ENCODE data around the gene RALGDS.

The RALGDS gene

GRCh38 chr9:133149130-133150015 is 28.3 kb upstream of the RALGDS start:
- DNase-seq = peak; percentile 38 to 78 (median 44)

DNA sequence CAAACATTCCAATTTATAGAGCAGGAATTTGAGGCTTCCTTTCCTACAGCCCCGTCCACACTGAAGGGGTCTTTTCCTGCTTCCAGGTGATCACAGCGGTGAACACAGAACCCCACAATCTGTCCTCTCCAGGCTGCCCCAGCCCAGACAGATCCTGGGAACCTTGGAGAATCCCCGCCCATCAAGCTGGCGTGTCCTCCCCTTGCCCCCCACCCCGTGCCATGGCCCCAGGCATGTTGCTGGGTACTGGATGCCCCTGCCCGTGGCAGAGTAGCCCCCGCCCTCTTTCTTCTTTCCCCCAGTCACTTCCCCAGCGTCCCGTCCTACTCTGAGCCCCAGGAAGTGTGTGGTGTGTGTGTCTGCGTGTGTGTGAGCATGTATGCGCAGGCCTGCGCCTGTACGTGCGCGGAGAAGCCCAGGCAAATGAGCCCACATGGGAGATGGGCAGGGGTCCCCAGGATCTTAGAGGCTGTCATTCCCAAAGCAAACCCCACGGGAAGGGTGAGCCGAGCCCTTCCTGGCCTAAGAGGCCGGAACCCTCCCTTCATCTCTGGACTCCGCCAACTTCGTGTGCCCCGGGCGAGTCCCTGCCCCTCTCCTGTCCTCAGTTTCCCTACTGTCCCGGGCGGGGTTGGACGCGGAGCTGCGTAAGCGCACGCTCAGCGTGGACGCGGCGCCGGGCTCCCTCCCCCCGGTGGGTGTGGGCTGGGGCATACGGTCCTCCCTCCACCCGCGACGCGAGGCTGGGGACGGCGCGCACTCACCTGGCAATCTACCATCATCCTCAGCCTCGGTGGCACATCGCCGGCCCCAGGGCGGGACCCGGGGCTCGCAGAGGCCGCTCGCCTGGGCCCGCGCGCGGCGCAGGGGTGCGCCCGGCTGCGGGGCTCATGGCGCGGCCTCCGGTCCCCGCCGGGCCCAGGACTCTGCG is 27.4 kb upstream of the RALGDS start:
- DNase-seq = peak in 3 of 4 experiments; percentile 28 to 57 (median 49)

DNA sequence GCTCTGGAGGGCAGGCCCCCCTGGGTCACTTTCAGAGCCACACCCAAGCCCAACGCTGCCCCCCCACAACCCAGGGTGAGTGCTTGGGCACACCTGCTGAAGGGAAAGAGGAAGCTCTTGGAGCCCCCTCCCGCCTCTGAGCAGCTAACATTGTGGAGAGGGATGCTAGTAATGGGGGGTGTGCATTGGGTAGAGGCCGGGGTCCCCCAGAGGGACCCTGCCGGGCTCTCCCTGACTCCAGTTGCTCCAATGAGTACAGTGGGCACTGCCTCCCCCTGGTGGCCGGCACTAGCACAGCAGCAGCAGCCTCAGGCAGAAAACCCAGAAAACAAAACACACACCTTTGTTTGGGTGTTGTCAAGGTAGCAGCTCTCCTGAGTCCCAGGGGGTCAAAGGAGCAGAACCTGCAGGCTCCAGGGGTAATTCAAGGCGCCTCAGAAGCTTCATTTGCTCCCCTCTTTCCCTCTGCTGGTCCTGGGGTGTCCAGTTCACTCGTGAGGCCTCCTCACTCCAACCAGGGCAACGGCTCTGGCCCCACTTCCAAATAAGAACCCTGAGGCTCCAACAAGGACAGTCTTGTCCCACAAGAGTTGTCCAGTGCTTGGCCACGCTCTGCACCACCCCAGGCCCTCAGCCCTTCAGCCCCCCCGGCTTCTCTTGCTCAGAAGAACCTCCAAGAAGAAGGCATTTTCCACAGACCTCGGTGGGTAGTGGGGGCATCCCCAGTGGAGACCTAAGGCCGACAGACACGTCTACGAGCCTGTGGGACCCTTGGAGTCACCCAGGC is 26.6 kb upstream of the RALGDS start:
- peak; percentile 59 to 79 (median 68) for DNase-seq

- DNase-seq = no peak
Measured at GRCh38 chr9:133146746-133147411, 25.8 kb upstream of the RALGDS start.

DNA sequence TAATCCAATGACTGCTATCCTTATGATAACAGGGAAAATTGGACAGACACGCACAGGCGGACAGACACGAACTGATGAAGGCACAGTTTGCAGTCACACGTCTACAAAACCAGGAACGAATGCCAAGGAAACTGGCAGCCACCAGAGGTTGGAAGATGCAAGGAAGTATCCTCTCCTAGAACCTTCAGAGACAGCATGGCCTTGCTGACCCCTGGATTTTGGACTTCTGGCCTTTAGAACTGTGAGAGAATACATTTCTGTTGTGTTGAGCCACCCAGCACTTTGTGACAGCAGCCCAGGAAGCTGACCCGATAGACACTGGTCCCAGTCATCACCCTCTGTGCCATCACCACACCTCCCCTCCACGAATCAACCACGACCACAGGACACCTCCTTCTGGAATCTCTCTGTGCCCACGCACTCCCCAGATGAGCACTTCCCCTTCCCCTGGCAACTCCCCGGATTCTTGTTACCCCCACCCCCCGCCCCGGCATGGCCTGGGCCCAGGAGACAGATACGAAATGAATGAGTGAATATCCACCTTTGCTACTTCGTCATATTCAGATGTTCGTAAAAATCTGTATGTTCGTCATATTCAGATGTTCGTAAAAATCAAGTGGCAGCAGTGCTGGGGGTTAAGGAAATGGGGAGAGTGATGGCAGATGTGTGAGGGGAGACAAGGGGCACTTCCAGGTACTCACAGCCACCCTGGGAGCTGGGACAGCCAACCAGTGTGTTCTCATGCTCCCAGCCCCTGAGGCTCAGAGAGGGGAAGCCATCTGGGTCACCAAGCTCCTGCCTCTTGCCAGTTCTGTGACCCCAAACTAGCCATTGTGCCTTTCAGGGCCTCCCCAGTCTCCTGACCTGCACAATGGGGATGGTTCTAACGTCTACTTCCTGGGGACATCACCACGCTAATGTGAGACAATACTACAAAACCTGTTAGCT is 24.1 kb upstream of the RALGDS start:
- no peak for DNase-seq

DNA sequence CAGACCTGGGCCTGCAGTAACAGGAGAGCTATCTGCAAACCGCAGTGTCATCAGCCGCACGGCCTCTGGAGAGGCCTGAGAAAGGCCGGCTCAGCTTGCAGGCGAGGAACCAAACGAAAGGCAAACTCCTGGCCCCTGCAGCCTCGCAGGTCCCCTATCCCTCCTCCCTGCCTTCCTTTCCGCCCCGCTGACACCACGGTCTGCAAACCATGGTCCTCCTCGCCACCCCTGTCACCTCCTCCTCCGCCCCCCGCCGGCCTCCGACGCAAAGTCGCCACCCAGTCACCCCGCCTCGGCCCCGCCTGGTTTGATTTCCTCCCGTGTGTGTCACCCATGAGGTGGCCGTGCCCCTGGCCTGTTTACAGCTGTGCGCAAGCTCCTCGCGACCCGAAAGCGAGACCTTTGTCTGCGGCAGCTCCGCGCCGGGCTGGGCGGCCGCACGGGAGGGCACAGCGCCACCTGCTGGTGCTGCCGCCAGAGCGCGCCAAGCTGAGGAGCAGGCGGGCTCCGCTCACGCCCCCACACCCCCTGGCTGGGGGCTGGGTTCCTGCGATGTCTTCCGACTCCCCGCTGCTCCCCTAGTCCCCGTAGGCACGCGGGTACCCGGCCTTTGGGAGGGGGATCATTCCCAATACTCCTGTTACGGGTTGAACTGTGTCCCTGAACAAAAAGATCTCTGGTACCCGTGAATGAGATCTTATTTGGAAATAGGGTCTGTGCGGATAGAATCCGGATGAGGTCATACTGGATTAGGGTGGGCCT is 23.3 kb upstream of the RALGDS start:
- DNase-seq = peak; percentile 37 to 91 (median 77)

GRCh38 chr9:133143639-133144141 is 22.6 kb upstream of the RALGDS start:
- no peak for DNase-seq

GRCh38 chr9:133142684-133143622 is 21.9 kb upstream of the RALGDS start:
- no peak for DNase-seq

DNA sequence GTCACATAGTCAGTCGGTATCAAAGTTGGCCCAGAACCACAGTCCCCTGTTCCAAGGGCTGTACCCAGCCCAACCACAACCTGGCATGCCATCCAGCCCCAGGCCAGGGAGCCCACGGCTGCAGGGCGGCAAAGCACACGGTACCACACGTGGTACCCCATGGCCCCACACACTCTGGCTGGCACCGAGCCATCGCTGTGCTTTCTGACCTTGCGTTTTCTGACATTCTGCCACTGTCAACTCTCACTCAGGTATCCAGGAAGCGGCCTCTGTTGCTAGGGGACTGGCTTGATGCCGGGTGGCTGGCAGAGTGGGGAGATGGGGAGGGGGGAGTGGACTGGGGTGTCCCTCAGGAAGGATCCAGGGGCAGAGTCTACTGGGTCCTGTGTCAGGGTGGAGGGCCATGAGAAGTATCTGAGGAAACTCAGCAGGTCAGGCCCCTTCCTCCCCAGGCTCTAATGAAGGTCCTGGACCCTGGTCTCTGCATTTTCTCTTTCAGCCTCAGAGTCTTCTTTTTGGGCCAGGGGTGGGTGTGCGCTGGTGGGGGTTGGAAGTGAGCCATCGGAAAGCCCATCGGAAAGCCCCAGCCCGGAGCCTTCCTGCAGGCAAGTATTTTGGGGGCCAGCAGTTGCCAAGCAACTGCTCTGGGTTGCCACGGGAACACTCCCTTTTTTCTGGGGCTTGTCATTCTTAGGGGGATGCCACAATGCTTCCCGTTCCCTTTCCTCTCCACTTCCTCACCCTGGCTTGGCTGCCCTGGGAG is 21.0 kb upstream of the RALGDS start:
- peak in 2 of 4 experiments; percentile 60 to 70 for DNase-seq

DNA sequence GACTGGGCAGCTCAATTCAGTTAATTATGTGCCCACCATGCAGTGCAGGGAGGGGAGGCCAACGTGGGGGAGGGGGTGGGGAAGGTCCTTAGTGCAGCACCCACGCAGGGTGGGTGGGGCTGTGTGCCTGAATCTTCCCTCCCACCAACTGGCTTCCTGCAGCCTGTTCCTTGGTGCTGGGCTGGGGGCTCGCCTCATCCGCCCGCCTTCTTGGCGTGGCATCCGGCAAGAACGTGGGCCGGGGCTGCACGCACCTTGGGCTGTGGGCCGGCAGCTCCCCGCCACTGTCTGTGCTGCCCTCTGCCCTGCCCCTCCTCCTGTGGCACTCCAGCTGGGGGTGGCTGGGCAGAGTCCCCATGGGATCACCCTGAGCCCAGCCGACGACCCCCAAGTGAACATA is 19.6 kb upstream of the RALGDS start:
- DNase-seq = no peak

DNA sequence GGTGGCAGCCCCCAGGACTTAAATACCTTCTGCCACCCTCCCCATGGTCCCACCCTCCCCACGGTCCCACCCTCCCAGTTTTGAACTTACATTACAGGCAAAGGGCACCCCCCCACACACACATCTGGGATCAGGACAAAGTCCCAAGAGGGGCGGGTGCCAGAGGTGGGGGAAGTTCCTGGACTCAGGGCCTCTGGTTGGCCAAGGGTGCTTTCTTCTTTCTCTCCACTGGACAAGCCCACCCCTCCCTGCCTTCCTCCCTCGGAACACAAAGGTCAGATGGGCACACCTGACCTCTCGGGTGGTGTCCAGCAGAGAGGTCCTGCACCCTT is 19.1 kb upstream of the RALGDS start:
- no peak for DNase-seq

GRCh38 chr9:133139246-133140173 is 18.5 kb upstream of the RALGDS start:
- no peak for DNase-seq

- no peak for DNase-seq
Measured at GRCh38 chr9:133137451-133138231, 16.6 kb upstream of the RALGDS start.

- DNase-seq = no peak
Measured at GRCh38 chr9:133135146-133135745, 14.2 kb upstream of the RALGDS start.

- no peak for DNase-seq
Measured at GRCh38 chr9:133134388-133135145, 13.5 kb upstream of the RALGDS start.
